Measurements from ENCODE around the gene CCR5AS.

- TF ChIP-seq CTCF (IDR thresholded peaks at IDR 0.05 in 4 of 5, conservative IDR thresholded peaks at IDR 0.05 in 1 of 5): peak; percentile 9 to 54 (median 46)
- no peak for TF ChIP-seq POLR2A (IDR thresholded peaks at IDR 0.05)
Measured at GRCh38 chr3:46378426-46378942, 28.4 kb downstream of the CCR5AS start.
